ENCODE data around the gene PLCL2.

PLCL2 gene

DNA sequence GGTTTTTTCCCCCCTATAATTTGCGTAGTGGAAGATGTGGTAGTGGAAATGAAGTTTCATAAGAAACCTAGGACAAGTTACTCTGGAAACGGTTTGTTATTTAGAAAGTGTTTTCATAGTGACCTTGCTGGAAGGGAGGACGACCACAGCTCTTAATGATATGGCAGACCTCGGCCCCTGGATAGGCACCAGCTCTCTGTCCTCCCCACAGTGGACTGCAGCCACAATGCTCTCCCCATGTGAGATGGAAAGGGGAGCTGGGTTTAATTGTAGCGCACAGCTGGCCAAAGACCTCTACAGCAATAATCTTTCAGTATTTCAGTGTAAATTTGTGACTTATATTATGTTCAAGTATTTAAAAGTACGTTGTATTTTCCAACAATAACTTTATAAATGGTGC lies 151.2 kb downstream of the PLCL2 start:
- no peaks in the 10 kb centered on the region for H3K36me3 ChIP-seq (ENCODE audit: control insufficient read depth in 4 of 4, insufficient read depth in 4 of 4, low read length in 3 of 4)
- no peaks in the 10 kb centered on the region for H3K27me3 ChIP-seq (replicated peaks in 2 of 5; ENCODE audit: control insufficient read depth in 4 of 5, insufficient read depth in 5 of 5, low read length in 4 of 5)
- POLR2A ChIA-PET, result no interaction called here
- H3K4me1 ChIP-seq (ENCODE audit: control extremely low read depth in 1 of 4, control insufficient read depth in 4 of 4, insufficient read depth in 4 of 4, low read length in 3 of 4), result peaks cover 13 to 36% (median 20%) of the 10 kb centered on the region in 4 experiments
- WGBS (ENCODE audit: insufficient coverage), result 83% methylated on average over 1 of the region's 6 CpGs
- no peaks in the 10 kb centered on the region for H3K9me3 ChIP-seq (ENCODE audit: control extremely low read depth in 1 of 5, control insufficient read depth in 4 of 5, insufficient read depth in 2 of 5, low read depth in 1 of 5, low read length in 4 of 5)
- CTCF ChIA-PET, result interaction anchor here (2.5 to 3.4 kb wide), 2 partner anchors 11 to 152 kb away, joined by 10 to 11 read pairs; no protein-coding TSS in a partner anchor
- no peak for DNase-seq
- no peak overlapping the region for H3K27ac ChIP-seq (ENCODE audit: insufficient read depth in 1 of 2, low read depth in 1 of 2, low read length in 2 of 2, poor library complexity in 1 of 2, severe bottlenecking in 2 of 2)
- H3K4me3 ChIP-seq (ENCODE audit: control insufficient read depth in 1 of 7, extremely low read depth in 1 of 7, insufficient read depth in 4 of 7, low read depth in 2 of 7, low read length in 6 of 7), result no peak overlapping the region

DNA sequence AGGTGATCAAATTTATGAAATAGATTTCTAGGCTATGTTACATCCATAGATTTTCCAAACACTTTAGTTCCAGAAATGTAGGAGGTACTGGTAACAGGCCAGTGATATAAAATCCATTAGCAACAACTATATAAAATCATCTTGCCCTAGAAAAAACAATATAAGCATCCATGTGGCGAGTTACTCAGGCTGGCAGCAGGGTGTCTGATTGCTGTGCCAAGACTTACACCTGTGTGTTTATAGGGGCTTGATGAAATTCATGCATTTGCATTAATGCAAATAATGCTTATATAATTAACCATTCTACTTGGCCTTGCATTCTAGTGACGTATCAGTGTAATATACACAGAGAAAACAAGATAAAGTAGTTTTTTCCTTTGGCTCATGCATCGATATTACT lies 153.4 kb downstream of the PLCL2 start:
- no peaks in the 10 kb centered on the region for H3K9me3 ChIP-seq (ENCODE audit: control extremely low read depth in 1 of 5, control insufficient read depth in 4 of 5, insufficient read depth in 2 of 5, low read depth in 1 of 5, low read length in 4 of 5)
- no CpG with 5 or more reads among the region's 3 CpGs for WGBS (ENCODE audit: insufficient coverage)
- ChIA-PET POLR2A (no interaction called here), CTCF (interaction anchor here (1.4 kb wide), 1 partner anchor 11 kb away, joined by 3 read pairs; no protein-coding TSS in a partner anchor)
- peaks cover 13 to 29% (median 18%) of the 10 kb centered on the region in 4 experiments for H3K4me1 ChIP-seq (ENCODE audit: control extremely low read depth in 1 of 4, control insufficient read depth in 4 of 4, insufficient read depth in 4 of 4, low read length in 3 of 4)
- peaks cover 0 to 1% (median 0%) of the 10 kb centered on the region in 4 experiments for H3K36me3 ChIP-seq (ENCODE audit: control insufficient read depth in 4 of 4, insufficient read depth in 4 of 4, low read length in 3 of 4)
- no peak overlapping the region for H3K4me3 ChIP-seq (ENCODE audit: control insufficient read depth in 1 of 7, extremely low read depth in 1 of 7, insufficient read depth in 4 of 7, low read depth in 2 of 7, low read length in 6 of 7)
- no peak overlapping the region for H3K27ac ChIP-seq (ENCODE audit: insufficient read depth in 1 of 2, low read depth in 1 of 2, low read length in 2 of 2, poor library complexity in 1 of 2, severe bottlenecking in 2 of 2)
- no peaks in the 10 kb centered on the region for H3K27me3 ChIP-seq (replicated peaks in 2 of 5; ENCODE audit: control insufficient read depth in 4 of 5, insufficient read depth in 5 of 5, low read length in 4 of 5)
- DNase-seq, result no peak

GRCh38 chr3:17038900-17039553 lies 154.3 kb downstream of the PLCL2 start:
- WGBS (ENCODE audit: insufficient coverage), result 80% methylated on average over 1 of the region's 1 CpG
- no peak for DNase-seq
- CTCF ChIA-PET, result interaction anchor here (1.1 to 1.5 kb wide), 3 partner anchors 14 to 155 kb away, joined by 3 to 4 read pairs (median 3); no protein-coding TSS in a partner anchor
- POLR2A ChIA-PET, result no interaction called here
- Histone ChIP-seq H3K4me3 (ENCODE audit: control insufficient read depth in 1 of 7, extremely low read depth in 1 of 7, insufficient read depth in 4 of 7, low read depth in 2 of 7, low read length in 6 of 7) (no peak overlapping the region), H3K27me3 (replicated peaks in 2 of 5; ENCODE audit: control insufficient read depth in 4 of 5, insufficient read depth in 5 of 5, low read length in 4 of 5) (no peaks in the 10 kb centered on the region), H3K4me1 (ENCODE audit: control extremely low read depth in 1 of 4, control insufficient read depth in 4 of 4, insufficient read depth in 4 of 4, low read length in 3 of 4) (peaks cover 12 to 22% (median 14%) of the 10 kb centered on the region in 4 experiments), H3K27ac (ENCODE audit: insufficient read depth in 1 of 2, low read depth in 1 of 2, low read length in 2 of 2, poor library complexity in 1 of 2, severe bottlenecking in 2 of 2) (no peak overlapping the region), H3K36me3 (ENCODE audit: control insufficient read depth in 4 of 4, insufficient read depth in 4 of 4, low read length in 3 of 4) (peaks cover 2 to 8% (median 2%) of the 10 kb centered on the region in 4 experiments), H3K9me3 (ENCODE audit: control extremely low read depth in 1 of 5, control insufficient read depth in 4 of 5, insufficient read depth in 2 of 5, low read depth in 1 of 5, low read length in 4 of 5) (no peaks in the 10 kb centered on the region)

- Histone ChIP-seq H3K9me3 (ENCODE audit: control extremely low read depth in 1 of 5, control insufficient read depth in 4 of 5, insufficient read depth in 2 of 5, low read depth in 1 of 5, low read length in 4 of 5) (no peaks in the 10 kb centered on the region), H3K36me3 (ENCODE audit: control insufficient read depth in 4 of 4, insufficient read depth in 4 of 4, low read length in 3 of 4) (peaks cover 2 to 10% (median 4%) of the 10 kb centered on the region in 4 experiments), H3K4me1 (ENCODE audit: control extremely low read depth in 1 of 4, control insufficient read depth in 4 of 4, insufficient read depth in 4 of 4, low read length in 3 of 4) (peaks cover 9 to 19% (median 10%) of the 10 kb centered on the region in 4 experiments), H3K27me3 (replicated peaks in 2 of 5; ENCODE audit: control insufficient read depth in 4 of 5, insufficient read depth in 5 of 5, low read length in 4 of 5) (no peaks in the 10 kb centered on the region), H3K27ac (ENCODE audit: insufficient read depth in 1 of 2, low read depth in 1 of 2, low read length in 2 of 2, poor library complexity in 1 of 2, severe bottlenecking in 2 of 2) (no peak overlapping the region), H3K4me3 (ENCODE audit: control insufficient read depth in 1 of 7, extremely low read depth in 1 of 7, insufficient read depth in 4 of 7, low read depth in 2 of 7, low read length in 6 of 7) (no peak overlapping the region)
- POLR2A ChIA-PET, result no interaction called here
- CTCF ChIA-PET, result interaction anchor here (1.1 to 1.5 kb wide), 5 partner anchors 15 to 213 kb away, joined by 3 to 4 read pairs (median 3); no protein-coding TSS in a partner anchor
- 0% methylated on average over 2 of the region's 2 CpGs for WGBS (ENCODE audit: insufficient coverage)
- peak; percentile 27 to 72 (median 58) for DNase-seq
Measured at GRCh38 chr3:17039594-17039993, 154.8 kb downstream of the PLCL2 start.

GRCh38 chr3:17040322-17040989 lies 155.7 kb downstream of the PLCL2 start:
- H3K4me3 ChIP-seq (ENCODE audit: control insufficient read depth in 1 of 7, extremely low read depth in 1 of 7, insufficient read depth in 4 of 7, low read depth in 2 of 7, low read length in 6 of 7), result no peak overlapping the region

GRCh38 chr3:17040990-17041377 lies 156.2 kb downstream of the PLCL2 start:
- CTCF ChIA-PET, result interaction anchor here (1.1 to 1.9 kb wide), 5 partner anchors 9 to 214 kb away, joined by 3 to 5 read pairs (median 3); no protein-coding TSS in a partner anchor
- Histone ChIP-seq H3K9me3 (ENCODE audit: control extremely low read depth in 1 of 5, control insufficient read depth in 4 of 5, insufficient read depth in 2 of 5, low read depth in 1 of 5, low read length in 4 of 5) (no peaks in the 10 kb centered on the region), H3K27me3 (replicated peaks in 2 of 5; ENCODE audit: control insufficient read depth in 4 of 5, insufficient read depth in 5 of 5, low read length in 4 of 5) (no peaks in the 10 kb centered on the region), H3K4me3 (ENCODE audit: control insufficient read depth in 1 of 7, extremely low read depth in 1 of 7, insufficient read depth in 4 of 7, low read depth in 2 of 7, low read length in 6 of 7) (no peak overlapping the region), H3K27ac (ENCODE audit: insufficient read depth in 1 of 2, low read depth in 1 of 2, low read length in 2 of 2, poor library complexity in 1 of 2, severe bottlenecking in 2 of 2) (no peak overlapping the region), H3K36me3 (ENCODE audit: control insufficient read depth in 4 of 4, insufficient read depth in 4 of 4, low read length in 3 of 4) (peaks cover 3 to 24% (median 8%) of the 10 kb centered on the region in 4 experiments), H3K4me1 (ENCODE audit: control extremely low read depth in 1 of 4, control insufficient read depth in 4 of 4, insufficient read depth in 4 of 4, low read length in 3 of 4) (peaks cover 0 to 8% (median 0%) of the 10 kb centered on the region in 4 experiments)
- DNase-seq, result no peak
- 100% methylated on average over 3 of the region's 5 CpGs for WGBS (ENCODE audit: insufficient coverage)
- POLR2A ChIA-PET, result no interaction called here

More at GRCh38 chr3:17040322-17040989, 155.7 kb downstream of the PLCL2 start:
- no peak for DNase-seq
- Histone ChIP-seq H3K9me3 (ENCODE audit: control extremely low read depth in 1 of 5, control insufficient read depth in 4 of 5, insufficient read depth in 2 of 5, low read depth in 1 of 5, low read length in 4 of 5) (no peaks in the 10 kb centered on the region), H3K27ac (ENCODE audit: insufficient read depth in 1 of 2, low read depth in 1 of 2, low read length in 2 of 2, poor library complexity in 1 of 2, severe bottlenecking in 2 of 2) (no peak overlapping the region), H3K4me1 (ENCODE audit: control extremely low read depth in 1 of 4, control insufficient read depth in 4 of 4, insufficient read depth in 4 of 4, low read length in 3 of 4) (peaks cover under 1 to 10% (median 2%) of the 10 kb centered on the region in 4 experiments), H3K36me3 (ENCODE audit: control insufficient read depth in 4 of 4, insufficient read depth in 4 of 4, low read length in 3 of 4) (peaks cover 3 to 18% (median 5%) of the 10 kb centered on the region in 4 experiments), H3K27me3 (replicated peaks in 2 of 5; ENCODE audit: control insufficient read depth in 4 of 5, insufficient read depth in 5 of 5, low read length in 4 of 5) (no peaks in the 10 kb centered on the region)
- ChIA-PET CTCF (interaction anchor here (0.7 to 1.9 kb wide), 8 partner anchors 9 to 214 kb away, joined by 3 to 5 read pairs (median 3); no protein-coding TSS in a partner anchor), POLR2A (no interaction called here)
- WGBS (ENCODE audit: insufficient coverage), result 100% methylated on average over 2 of the region's 5 CpGs

- Histone ChIP-seq H3K27me3 (replicated peaks in 2 of 5; ENCODE audit: control insufficient read depth in 4 of 5, insufficient read depth in 5 of 5, low read length in 4 of 5) (no peaks in the 10 kb centered on the region), H3K4me1 (ENCODE audit: control extremely low read depth in 1 of 4, control insufficient read depth in 4 of 4, insufficient read depth in 4 of 4, low read length in 3 of 4) (no peaks in the 10 kb centered on the region), H3K4me3 (ENCODE audit: control insufficient read depth in 1 of 7, extremely low read depth in 1 of 7, insufficient read depth in 4 of 7, low read depth in 2 of 7, low read length in 6 of 7) (no peak overlapping the region), H3K27ac (ENCODE audit: insufficient read depth in 1 of 2, low read depth in 1 of 2, low read length in 2 of 2, poor library complexity in 1 of 2, severe bottlenecking in 2 of 2) (no peak overlapping the region), H3K9me3 (ENCODE audit: control extremely low read depth in 1 of 5, control insufficient read depth in 4 of 5, insufficient read depth in 2 of 5, low read depth in 1 of 5, low read length in 4 of 5) (peaks cover 0 to 13% (median 4%) of the 10 kb centered on the region in 5 experiments), H3K36me3 (ENCODE audit: control insufficient read depth in 4 of 4, insufficient read depth in 4 of 4, low read length in 3 of 4) (peaks cover 5 to 58% (median 23%) of the 10 kb centered on the region in 4 experiments)
- DNase-seq, result no peak
- WGBS (ENCODE audit: insufficient coverage), result no CpG with 5 or more reads among the region's 2 CpGs
- POLR2A ChIA-PET, result no interaction called here
- CTCF ChIA-PET, result interaction anchor here (1.1 kb wide), 1 partner anchor 252 kb away, joined by 3 read pairs; no protein-coding TSS in a partner anchor
Measured at GRCh38 chr3:17044855-17045254, 160.1 kb downstream of the PLCL2 start.
